IPS DF 19.7 (cell line): ENCODE results near the gene SLIT2.

ENCODE experiments used
- DNase-seq: peaks from one replicate; pipeline ENCODE4 v3.0.0-alpha.2; 2013; ENCODE audit warnings: low read depth, low spot score

Gene SLIT2

GRCh38 chr4:20251796-20252655, at the start of gene SLIT2:
Gene SLIT2 (plus strand): TSS chr4:20251905. CDS start chr4:20253816, 1,911 bp downstream.
- DNase-seq, result no peak

- DNase-seq, result no peak
These were observed 48.2 kb upstream of the SLIT2 start for GRCh38 chr4:20203508-20203907.

- no peak for DNase-seq
These were observed 34.2 kb upstream of the SLIT2 start for GRCh38 chr4:20217521-20217920.

- no peak for DNase-seq
These were observed 33.8 kb upstream of the SLIT2 start for GRCh38 chr4:20217951-20218350.

- DNase-seq, result no peak
These were observed 32.2 kb upstream of the SLIT2 start for GRCh38 chr4:20219521-20219920.

- DNase-seq, result no peak
These were observed 13.7 kb upstream of the SLIT2 start for GRCh38 chr4:20237894-20238537.

- no peak for DNase-seq
These were observed 3.5 kb upstream of the SLIT2 start for GRCh38 chr4:20248155-20248558.

- DNase-seq, result no peak
These were observed 2.4 kb upstream of the SLIT2 start for GRCh38 chr4:20249333-20249732.

- DNase-seq, result no peak
These were observed 492 bp upstream of the SLIT2 start for GRCh38 chr4:20251031-20251795.

- DNase-seq, result no peak
These were observed 1.1 kb downstream of the SLIT2 start for GRCh38 chr4:20252656-20253282.

GRCh38 chr4:20253283-20253734, 1.6 kb downstream of the SLIT2 start:
- no peak for DNase-seq

GRCh38 chr4:20253735-20254409, 2.2 kb downstream of the SLIT2 start:
- no peak for DNase-seq

GRCh38 chr4:20254511-20255250, 3.0 kb downstream of the SLIT2 start:
- DNase-seq, result no peak

- no peak for DNase-seq
These were observed 3.5 kb downstream of the SLIT2 start for GRCh38 chr4:20255251-20255586.

GRCh38 chr4:20255823-20256222, 4.1 kb downstream of the SLIT2 start:
- DNase-seq, result no peak

- DNase-seq, result no peak
These were observed 4.7 kb downstream of the SLIT2 start for GRCh38 chr4:20256381-20256881.

GRCh38 chr4:20259707-20260106, 8.0 kb downstream of the SLIT2 start:
- DNase-seq, result no peak

- DNase-seq, result no peak
These were observed 9.1 kb downstream of the SLIT2 start for GRCh38 chr4:20260821-20261220.

- DNase-seq, result no peak
These were observed 10.5 kb downstream of the SLIT2 start for GRCh38 chr4:20262221-20262620.

- DNase-seq, result no peak
These were observed 13.0 kb downstream of the SLIT2 start for GRCh38 chr4:20264688-20265087.
